ENCODE data around the gene DAP.
"Not testable (repeated sequence)": the region's sequence is repeated elsewhere in the genome, so short reads cannot be mapped to it uniquely, and the experiment has no call there.

Gene DAP

GRCh38 chr5:10667431-10668057 is 93.5 kb downstream of the DAP start:
- no peak for DNase-seq

DNA sequence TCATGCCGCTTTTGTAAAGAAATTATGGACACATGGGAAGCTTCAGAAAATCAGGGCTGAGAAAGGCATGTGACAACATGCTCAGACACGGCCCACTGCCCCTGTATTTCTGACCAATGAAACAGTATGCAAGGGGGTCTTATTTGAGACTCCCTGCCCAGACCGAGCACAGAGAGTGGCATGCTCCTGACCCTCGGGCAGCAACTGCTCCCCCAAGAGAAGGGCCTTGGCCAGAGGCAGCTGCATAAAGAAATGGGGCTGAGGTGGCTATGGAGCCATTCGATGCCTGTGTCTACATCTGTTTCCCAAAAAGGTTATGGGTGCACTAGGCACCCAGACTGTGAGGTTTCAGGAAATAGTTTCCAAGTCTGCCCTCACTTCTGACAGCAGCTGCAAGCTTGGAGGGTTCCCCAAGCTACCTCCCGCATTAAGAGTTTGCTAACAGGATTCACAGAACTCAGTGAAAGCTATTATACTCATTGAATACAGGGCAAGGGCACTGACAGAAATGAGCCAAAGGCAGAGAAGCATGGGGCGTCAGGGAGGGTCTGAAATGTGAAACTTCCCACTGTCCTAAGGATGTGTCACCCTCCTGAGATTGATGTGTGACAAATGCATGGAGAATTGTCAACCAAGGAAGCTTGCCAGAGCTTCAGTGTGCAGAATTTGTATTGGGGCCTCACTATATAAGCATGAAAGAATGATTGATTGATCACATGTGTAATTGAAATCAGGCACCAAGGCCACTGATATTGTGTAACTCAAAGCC is 94.3 kb downstream of the DAP start:
- DNase-seq: no peak

DNA sequence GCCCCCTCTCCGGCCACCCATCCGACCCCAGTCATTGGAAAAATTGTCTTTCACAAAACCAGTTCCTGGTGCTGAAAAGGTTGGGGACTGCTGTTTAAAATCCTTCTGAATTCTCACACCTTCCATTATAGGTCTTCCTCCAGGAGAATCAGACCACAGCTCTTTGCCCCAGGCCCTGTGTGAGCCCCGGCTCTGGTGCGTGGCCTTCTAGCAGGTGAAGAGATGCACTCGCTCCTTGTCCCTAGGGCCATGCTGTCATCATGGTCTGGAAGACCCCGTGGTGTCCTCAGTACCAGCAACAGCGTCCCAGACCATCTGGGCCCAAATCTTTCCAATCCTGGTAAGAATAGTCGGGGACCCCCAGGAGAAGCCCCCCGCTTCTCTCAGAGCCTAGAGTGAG is 95.2 kb downstream of the DAP start:
- no peak for DNase-seq

DNA sequence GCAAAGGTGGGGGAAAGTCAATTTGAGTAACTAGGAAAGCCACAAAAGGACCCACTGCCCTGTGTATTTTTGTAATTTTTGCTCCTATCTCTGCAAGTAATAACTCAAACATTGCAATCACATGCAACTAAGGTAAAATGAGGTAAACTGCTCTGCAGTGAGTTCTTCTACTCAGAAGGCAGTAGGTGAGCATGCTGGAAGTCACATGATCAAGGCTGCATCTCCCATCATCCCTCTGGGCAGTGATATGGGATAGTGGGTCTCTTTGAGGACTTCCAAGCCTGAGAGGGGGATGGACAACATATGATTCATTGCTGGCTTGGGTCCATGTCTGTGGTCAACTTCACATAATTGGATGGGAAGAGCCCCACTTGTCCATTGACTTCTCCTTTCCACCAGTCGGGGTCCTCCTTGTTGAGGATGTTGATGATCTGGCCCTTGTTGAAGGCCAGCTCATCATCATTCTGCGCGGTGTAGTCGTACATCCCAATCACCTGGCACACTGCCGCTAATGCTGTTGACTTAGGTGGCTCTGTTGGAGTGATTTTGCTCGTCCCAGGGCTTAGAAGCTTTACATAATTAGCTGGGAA is 96.8 kb downstream of the DAP start:
- DNase-seq: not testable (repeated sequence)

- DNase-seq: no peak
Observed at GRCh38 chr5:10663489-10664179, 97.4 kb downstream of the DAP start.

GRCh38 chr5:10662661-10663488 is 98.2 kb downstream of the DAP start:
- no peak for DNase-seq

DNA sequence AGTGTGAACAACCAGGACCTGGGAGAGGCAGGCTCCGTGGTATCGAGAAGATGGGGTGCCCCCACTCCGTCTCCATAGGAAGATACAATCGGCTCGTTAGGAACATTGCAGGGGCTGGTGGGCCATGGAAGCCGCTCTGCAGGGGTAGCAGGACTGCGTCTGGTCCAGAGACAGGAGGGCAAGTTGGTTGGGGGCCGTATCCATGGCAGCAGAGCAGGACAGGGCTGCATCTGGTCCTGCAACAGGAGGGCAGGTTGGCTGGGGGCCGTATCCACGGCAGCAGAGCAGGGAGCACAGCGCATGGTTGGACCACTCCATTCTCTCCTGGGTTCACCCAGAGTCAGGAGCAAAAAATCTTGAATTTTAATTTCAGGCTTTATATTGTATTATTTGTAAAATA is 99.0 kb downstream of the DAP start:
- no peak for DNase-seq

DNA sequence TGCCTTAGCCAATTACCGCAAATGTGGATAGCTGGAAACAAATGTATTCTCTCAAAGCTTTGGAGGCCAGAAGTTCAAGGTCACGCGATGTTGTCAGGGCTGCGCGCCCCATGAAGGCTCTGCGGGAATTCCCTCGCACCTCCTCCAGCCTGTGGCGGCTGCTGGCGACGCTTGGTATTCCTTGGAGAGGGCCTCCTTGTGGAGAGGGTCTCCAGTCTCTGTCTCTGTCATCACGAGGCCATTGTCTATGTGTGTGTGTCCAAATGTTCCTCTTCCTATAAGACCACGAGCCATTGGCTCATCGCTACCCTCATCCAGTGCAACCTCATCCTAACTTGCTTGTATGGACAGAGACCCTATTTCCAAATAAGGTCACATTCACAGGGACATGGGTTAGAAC is 99.6 kb downstream of the DAP start:
- no peak for DNase-seq

GRCh38 chr5:10660720-10661387 is 100.2 kb downstream of the DAP start:
- DNase-seq: no peak

GRCh38 chr5:10660135-10660534 is 100.9 kb downstream of the DAP start:
- DNase-seq: no peak

- DNase-seq: no peak
Observed at GRCh38 chr5:10658265-10658664, 102.8 kb downstream of the DAP start.

- DNase-seq: no peak
Observed at GRCh38 chr5:10655972-10656830, 104.8 kb downstream of the DAP start.

- DNase-seq: no peak
Observed at GRCh38 chr5:10655161-10655971, 105.7 kb downstream of the DAP start.

DNA sequence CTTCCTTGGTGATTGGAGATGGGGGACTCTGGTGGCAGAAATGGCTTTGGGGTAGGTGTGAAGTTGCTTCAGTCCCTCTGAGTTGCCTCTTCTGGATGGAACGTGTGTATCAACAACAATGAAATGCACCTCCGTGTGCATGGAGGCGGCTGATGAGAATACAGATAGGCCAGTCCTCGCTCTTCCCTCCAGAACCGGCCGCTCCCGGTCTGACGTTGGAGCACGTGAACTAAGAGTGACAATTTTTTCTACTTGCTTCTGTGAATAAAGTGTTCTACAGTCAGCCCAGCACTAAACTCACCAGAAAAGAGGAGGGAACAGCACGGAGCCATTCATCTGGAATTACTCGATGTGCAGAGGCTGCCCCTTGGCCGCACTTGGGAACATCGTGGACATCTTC is 106.5 kb downstream of the DAP start:
- no peak for DNase-seq

GRCh38 chr5:10653751-10654400 is 107.2 kb downstream of the DAP start:
- DNase-seq: no peak

DNA sequence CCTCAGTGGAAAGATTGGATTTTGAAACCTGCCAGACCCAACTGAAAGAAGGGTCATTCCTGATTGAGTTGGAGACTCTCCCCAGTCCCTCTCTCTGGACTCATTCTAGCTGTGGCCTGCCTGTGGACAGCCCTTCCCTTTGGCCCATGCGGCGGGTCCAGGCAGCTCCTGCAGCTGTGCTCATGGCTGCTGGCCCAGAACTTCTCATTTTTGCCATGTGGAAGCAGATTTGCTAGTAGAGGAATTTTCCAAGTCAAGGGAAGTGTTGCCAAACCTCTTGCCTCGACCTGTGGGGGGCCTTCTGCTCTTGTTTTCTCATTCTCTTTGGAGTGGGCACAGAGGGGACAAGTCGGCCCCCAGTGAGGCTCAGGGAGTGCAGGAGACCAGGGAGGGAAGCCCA is 108.0 kb downstream of the DAP start:
- DNase-seq: no peak

- DNase-seq: no peak
Observed at GRCh38 chr5:10652606-10653005, 108.4 kb downstream of the DAP start.

- DNase-seq: no peak
Observed at GRCh38 chr5:10652151-10652550, 108.9 kb downstream of the DAP start.

- DNase-seq: no peak
Observed at GRCh38 chr5:10649666-10650380, 111.2 kb downstream of the DAP start.

All from cortex of kidney (tissue), 1 donor.